Uterus (tissue), 4 donors: ENCODE results near the gene MAP1B. TPM values are rescaled to one million over a fixed set of nuclear protein-coding genes. Genes with fewer than 3 reads are reported as not detected.

Experiments
- DNase-seq, 2 donors: peaks; one replicate each; pipeline ENCODE4 v3.0.0-alpha.2; 2019 to 2020
- H3K27ac ChIP-seq, 2 donors: fragments of 200-600 bp; sonication (generic); 1 replicate in 1 of 2; 2 replicates in 1 of 2; pipeline ENCODE4 v1.5.1; 2016 to 2018
- H3K27me3 ChIP-seq, 2 donors: fragments of 200-600 bp; sonication (generic); one replicate each; pipeline ENCODE4 v1.5.1; 2018 to 2019; ENCODE audit warnings: control low read depth in 1 of 2
- H3K36me3 ChIP-seq, 2 donors: fragments of 200-600 bp; sonication (generic); one replicate each; pipeline ENCODE4 v1.5.1; 2019; ENCODE audit warnings: control low read depth in 1 of 2
- H3K4me1 ChIP-seq, 2 donors: fragments of 200-600 bp; sonication (generic); one replicate each; pipeline ENCODE4 v1.5.1; 2018 to 2019; ENCODE audit warnings: control low read depth in 1 of 2
- H3K4me3 ChIP-seq, 2 donors: fragments of 200-600 bp; sonication (generic); 1 replicate in 1 of 2; 2 replicates in 1 of 2; pipeline ENCODE4 v1.5.1; 2018 to 2019; ENCODE audit warnings: mild to moderate bottlenecking in 1 of 2
- H3K9me3 ChIP-seq, 2 donors: fragments of 200-600 bp; sonication (generic); one replicate each; pipeline ENCODE4 v1.5.1; 2019; ENCODE audit warnings: control low read depth in 1 of 2
- POLR2A ChIP-seq, 2 donors: fragments of 450-650 bp; IDR thresholded peaks; one replicate each; pipeline ENCODE4 v1.6.1; 2016; ENCODE audit warnings: antibody characterized with exemption in 2 of 2, mild to moderate bottlenecking in 1 of 2, moderate library complexity in 1 of 2
- intact Hi-C: fragments of 100-400 bp; cut with DNase I; formaldehyde crosslinking; loops from one replicate; pipeline ENCODE4 v1.15.1; 2023; ENCODE audit warnings: low total_unique reads
- total RNA-seq, 4 donors: library from RNA; depleted of rRNA in 3 of 4; stranded (reverse); fragments of >200 nt in 3 of 4; gene quantifications; one replicate each; pipeline versions ENCODE4 v1.1.0 to v1.2.4, GENCODE V29; 2014 to 2023
- TF ChIP-seq, protein P1 (sequence below), 4 experiments: fragments of 200-600 bp in 2 of 4; fragments of 450-650 bp in 2 of 4; sonication (generic) in 2 of 4; IDR thresholded peaks; one replicate each; pipeline ENCODE4 v1.5.1; 2016 to 2019; ENCODE audit warnings: antibody characterized with exemption in 4 of 4, mild to moderate bottlenecking in 2 of 4, moderate library complexity in 1 of 4
- donor health status: DM: yes; HTN: yes; CAD: no.

MAP1B gene
- total RNA-seq, 4 donors from 2014 or later, result 92.0 to 212 (median 132) TPM

DNA sequence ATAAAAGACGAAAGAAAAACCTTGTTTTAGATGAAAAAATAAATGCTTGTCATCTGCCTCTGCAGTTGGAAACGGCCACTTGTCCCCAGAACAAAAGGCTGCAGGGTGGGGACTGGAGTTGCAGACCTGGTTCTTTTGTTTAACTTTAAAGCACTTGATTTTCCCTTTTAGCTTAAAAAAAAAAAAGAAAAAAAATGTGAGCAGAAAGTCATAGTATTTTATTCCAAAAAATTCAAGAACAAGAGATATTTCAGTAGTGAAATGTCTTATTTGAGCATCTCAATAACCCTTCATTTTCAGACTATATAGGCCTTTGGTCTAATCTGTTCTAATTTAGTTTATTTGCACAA, 1.8 kb downstream of the MAP1B start:
- H3K4me3 ChIP-seq, result peak overlapping the region; percentile 67 to 77
- no peaks in the 10 kb centered on the region for H3K27me3 ChIP-seq
- no peak for DNase-seq
- TF ChIP-seq, protein P1, sequence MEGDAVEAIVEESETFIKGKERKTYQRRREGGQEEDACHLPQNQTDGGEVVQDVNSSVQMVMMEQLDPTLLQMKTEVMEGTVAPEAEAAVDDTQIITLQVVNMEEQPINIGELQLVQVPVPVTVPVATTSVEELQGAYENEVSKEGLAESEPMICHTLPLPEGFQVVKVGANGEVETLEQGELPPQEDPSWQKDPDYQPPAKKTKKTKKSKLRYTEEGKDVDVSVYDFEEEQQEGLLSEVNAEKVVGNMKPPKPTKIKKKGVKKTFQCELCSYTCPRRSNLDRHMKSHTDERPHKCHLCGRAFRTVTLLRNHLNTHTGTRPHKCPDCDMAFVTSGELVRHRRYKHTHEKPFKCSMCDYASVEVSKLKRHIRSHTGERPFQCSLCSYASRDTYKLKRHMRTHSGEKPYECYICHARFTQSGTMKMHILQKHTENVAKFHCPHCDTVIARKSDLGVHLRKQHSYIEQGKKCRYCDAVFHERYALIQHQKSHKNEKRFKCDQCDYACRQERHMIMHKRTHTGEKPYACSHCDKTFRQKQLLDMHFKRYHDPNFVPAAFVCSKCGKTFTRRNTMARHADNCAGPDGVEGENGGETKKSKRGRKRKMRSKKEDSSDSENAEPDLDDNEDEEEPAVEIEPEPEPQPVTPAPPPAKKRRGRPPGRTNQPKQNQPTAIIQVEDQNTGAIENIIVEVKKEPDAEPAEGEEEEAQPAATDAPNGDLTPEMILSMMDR (IDR thresholded peaks at IDR 0.05), result no peak
- TF ChIP-seq POLR2A (IDR thresholded peaks at IDR 0.05), result no peak
- intact Hi-C loops, result no loop called here
- no peaks in the 10 kb centered on the region for H3K36me3 ChIP-seq
- no peaks in the 10 kb centered on the region for H3K9me3 ChIP-seq
- H3K27ac ChIP-seq, result peak overlapping the region; percentile 82 to 84
- no peaks in the 10 kb centered on the region for H3K4me1 ChIP-seq

DNA sequence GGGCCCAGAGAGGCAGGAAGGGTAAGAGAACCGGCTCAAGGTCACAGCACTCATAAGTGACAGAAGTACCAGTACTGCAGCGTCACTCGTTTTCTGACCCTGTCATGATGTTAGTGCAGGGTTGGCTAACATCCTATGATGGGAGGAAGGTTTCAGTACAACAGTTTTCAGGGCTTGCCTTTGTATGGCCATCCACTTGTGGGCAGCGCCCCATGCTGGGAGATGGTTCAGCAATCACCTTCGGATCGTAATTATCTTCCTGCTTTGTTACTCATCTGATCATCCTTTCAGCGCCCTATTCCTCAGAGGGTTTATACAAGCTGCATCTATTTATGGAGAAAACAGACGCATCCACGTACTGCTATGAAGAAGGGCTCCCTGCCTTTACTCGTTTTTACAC, 2.4 kb downstream of the MAP1B start:
- Histone ChIP-seq H3K9me3 (no peaks in the 10 kb centered on the region), H3K4me1 (no peaks in the 10 kb centered on the region), H3K27me3 (no peaks in the 10 kb centered on the region), H3K27ac (peak overlapping the region; percentile 82 to 84), H3K4me3 (no peak overlapping the region), H3K36me3 (no peaks in the 10 kb centered on the region)
- intact Hi-C loops, result no loop called here
- no peak for TF ChIP-seq POLR2A (IDR thresholded peaks at IDR 0.05)
- TF ChIP-seq, protein P1 (IDR thresholded peaks at IDR 0.05), result no peak
- DNase-seq, result no peak

DNA sequence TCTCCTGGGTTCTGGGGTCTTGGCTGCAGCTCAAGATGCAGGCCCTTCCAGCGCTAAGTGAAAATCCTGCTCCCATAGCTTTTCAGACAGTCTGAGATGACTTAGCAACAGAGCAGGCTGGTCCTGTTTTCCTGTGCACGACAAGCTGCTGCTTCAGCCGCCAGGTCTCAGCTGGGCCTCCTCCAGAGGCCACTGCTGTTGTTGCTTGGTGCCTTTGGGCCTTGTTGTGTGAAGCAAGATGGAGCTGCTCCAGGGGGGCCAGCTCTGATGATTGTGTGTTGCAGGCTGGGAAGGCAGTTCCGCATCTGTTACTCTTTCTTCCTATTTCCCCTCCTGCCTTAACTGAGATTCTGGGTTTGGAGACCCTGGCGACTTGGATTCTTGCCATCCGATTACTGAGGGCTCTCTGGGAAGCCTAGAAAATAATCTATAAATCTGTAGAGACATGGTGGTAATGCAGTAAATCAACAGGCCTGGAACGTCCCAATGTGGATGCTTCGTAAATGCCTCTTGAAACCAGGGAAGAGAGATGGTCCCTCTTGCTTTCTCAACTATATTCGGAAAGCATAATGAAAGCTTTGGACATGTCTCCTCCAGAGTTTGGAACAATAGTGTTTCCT, 3.2 kb downstream of the MAP1B start:
- no peaks in the 10 kb centered on the region for H3K4me1 ChIP-seq
- no peak for DNase-seq

DNA sequence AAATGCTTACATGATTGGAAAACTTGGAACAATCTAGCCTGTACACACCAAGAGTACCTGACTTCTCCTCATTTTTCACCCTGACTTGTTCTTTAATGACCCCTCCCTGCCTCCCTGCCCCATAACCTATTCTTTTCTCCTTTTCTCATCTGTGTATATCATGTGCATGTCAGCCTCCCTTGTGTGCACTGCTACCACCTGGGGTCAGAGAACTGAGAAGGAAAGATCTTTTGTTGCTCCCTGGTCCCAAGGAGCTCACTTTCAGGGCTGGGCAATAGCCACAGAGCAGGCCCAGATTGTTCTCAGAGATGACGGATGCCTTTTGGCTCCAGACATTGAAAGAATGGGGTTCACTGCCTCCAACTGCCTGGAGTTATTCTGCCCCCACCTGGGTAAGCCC, 5.1 kb downstream of the MAP1B start:
- H3K27ac ChIP-seq, result no peak overlapping the region
- H3K9me3 ChIP-seq, result no peaks in the 10 kb centered on the region

More for the DNA sequence above, 3.2 kb downstream of the MAP1B start:
- Histone ChIP-seq H3K27me3 (no peaks in the 10 kb centered on the region), H3K4me3 (no peak overlapping the region), H3K36me3 (no peaks in the 10 kb centered on the region), H3K27ac (peak overlapping the region in 1 of 2 donors; percentile 2), H3K9me3 (no peaks in the 10 kb centered on the region)
- TF ChIP-seq, protein P1 (IDR thresholded peaks at IDR 0.05), result no peak
- TF ChIP-seq POLR2A (IDR thresholded peaks at IDR 0.05), result no peak
- intact Hi-C loops, result no loop called here

DNA sequence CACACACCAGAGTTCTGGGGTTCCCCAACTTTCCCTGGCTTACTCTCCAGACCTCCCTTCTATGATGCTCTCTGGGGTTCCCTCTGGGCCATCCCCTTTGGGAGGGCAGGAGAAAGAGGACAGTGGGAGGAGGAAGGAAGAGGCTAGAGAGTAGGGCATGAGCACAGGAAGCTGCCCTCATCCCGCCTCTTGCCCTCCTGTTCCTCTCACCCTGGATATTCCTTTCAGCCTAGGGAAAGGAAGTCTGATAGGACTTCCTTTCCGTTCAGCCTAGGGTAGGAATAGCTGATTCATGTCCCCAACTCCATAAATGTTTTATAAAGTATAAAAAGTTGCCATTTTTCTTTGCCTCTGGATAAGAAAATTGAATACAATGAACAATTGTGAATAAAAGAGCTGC, 7.4 kb downstream of the MAP1B start:
- intact Hi-C loops, result no loop called here
- no peak for DNase-seq
- no peak overlapping the region for H3K27ac ChIP-seq
- no peak for TF ChIP-seq POLR2A (IDR thresholded peaks at IDR 0.05)
- TF ChIP-seq, protein P1 (IDR thresholded peaks at IDR 0.05), result no peak
- no peaks in the 10 kb centered on the region for H3K4me1 ChIP-seq
- H3K4me3 ChIP-seq, result no peak overlapping the region
- H3K36me3 ChIP-seq, result no peaks in the 10 kb centered on the region
- no peaks in the 10 kb centered on the region for H3K9me3 ChIP-seq
- no peaks in the 10 kb centered on the region for H3K27me3 ChIP-seq

More for the DNA sequence above, 5.1 kb downstream of the MAP1B start:
- no peaks in the 10 kb centered on the region for H3K36me3 ChIP-seq
- no peak for TF ChIP-seq POLR2A (IDR thresholded peaks at IDR 0.05)
- TF ChIP-seq, protein P1 (IDR thresholded peaks at IDR 0.05), result no peak
- intact Hi-C loops, result no loop called here
- no peaks in the 10 kb centered on the region for H3K4me1 ChIP-seq
- no peak for DNase-seq
- H3K27me3 ChIP-seq, result no peaks in the 10 kb centered on the region
- no peak overlapping the region for H3K4me3 ChIP-seq
